ENCODE data around the gene CXCR3.

DNA sequence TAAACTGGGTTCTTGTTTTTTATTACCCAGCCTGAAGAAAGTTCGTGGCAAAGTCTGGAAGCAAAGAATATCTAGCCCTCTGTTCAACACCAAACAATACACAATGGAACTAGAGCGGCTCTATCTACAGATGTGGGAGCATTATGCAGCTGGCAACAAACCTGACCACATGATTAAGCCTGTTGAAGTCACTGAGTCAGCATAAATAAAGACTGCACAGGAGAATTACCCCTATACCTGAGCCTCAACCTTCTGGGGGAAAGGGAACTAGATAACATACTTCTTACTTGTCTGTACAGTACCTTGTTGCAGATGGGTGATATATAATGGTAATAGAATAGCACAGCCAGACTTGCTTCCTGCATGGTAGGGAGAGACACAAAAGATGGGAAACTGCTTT is 44.7 kb downstream of the CXCR3 start:
- TF ChIP-seq, protein P1, sequence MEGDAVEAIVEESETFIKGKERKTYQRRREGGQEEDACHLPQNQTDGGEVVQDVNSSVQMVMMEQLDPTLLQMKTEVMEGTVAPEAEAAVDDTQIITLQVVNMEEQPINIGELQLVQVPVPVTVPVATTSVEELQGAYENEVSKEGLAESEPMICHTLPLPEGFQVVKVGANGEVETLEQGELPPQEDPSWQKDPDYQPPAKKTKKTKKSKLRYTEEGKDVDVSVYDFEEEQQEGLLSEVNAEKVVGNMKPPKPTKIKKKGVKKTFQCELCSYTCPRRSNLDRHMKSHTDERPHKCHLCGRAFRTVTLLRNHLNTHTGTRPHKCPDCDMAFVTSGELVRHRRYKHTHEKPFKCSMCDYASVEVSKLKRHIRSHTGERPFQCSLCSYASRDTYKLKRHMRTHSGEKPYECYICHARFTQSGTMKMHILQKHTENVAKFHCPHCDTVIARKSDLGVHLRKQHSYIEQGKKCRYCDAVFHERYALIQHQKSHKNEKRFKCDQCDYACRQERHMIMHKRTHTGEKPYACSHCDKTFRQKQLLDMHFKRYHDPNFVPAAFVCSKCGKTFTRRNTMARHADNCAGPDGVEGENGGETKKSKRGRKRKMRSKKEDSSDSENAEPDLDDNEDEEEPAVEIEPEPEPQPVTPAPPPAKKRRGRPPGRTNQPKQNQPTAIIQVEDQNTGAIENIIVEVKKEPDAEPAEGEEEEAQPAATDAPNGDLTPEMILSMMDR (IDR thresholded peaks at IDR 0.05; ENCODE audit: low read depth, low read length) = no peak
- no peak for TF ChIP-seq EZH2phosphoT487 (IDR thresholded peaks at IDR 0.05; ENCODE audit: low read depth)

Measured in OCI-LY3 (cell line).